ENCODE measurements around the gene DNM2.

DNM2 gene

DNA sequence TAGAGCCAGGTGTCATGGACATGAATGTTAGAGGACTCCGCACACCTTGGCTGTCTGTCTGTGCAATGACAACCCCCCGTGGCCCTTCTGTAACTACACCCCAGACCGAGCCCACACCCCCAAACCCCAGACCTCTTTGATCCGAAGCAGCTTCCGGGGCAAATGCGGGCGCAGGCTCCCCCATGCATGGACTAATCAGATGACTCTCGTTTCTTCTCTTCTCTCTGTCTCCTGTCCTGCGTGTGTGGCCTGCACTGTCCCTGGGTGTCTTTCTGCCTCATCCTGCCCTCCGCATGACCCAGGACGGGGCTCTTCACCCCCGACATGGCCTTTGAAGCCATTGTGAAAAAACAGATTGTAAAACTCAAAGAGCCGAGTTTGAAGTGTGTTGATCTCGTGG, 79.2 kb downstream of the DNM2 start:
- DNase-seq (ENCODE audit: insufficient read length), result no peak
- FAIRE-seq, result no peak
- TF ChIP-seq TAF1 (IDR thresholded peaks at IDR 0.05; ENCODE audit: borderline replicate concordance, low read depth, low read length) (no peak), POLR2A (IDR thresholded peaks at IDR 0.05; ENCODE audit: low read depth, low read length) (no peak), POLR2AphosphoS5 (IDR thresholded peaks at IDR 0.05; ENCODE audit: low read depth, low read length) (no peak)

DNA sequence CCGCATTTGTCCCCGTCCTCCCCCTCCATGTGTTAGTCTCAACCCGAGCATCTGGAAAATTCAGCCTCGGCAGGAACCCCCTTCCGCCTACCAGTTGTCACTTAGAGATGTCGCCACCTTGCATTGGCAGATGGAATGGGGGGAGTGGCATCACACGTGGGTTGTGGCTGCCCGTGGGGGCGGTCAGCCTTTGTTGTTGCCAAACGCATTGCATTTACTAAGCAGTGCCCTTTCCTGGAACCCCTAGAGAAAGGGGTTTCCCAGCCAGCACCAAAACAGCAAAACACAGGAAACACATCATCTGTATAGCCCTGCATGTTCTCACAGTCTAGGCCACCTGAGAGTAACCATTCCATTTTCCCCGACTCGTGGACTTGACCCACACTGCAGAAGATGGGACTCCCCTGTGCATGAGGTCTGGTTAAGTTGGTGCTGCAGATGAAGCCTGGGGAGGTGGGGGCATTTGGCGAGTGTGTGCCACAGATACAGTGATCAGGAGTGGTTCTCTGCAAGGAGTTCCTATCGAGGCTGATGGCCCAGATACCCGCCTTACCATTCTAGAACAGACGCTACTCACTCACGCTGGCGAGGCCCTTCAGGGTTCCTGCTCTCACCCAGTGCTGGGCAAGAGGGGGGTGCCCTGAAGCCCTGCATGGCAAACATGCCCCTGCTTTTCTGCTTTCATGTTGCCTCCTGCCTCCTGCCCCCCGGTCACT, 79.8 kb downstream of the DNM2 start:
- FAIRE-seq, result peak; percentile 76
- TF ChIP-seq TAF1 (IDR thresholded peaks at IDR 0.05; ENCODE audit: borderline replicate concordance, low read depth, low read length) (no peak), POLR2A (IDR thresholded peaks at IDR 0.05; ENCODE audit: low read depth, low read length) (no peak), POLR2AphosphoS5 (IDR thresholded peaks at IDR 0.05; ENCODE audit: low read depth, low read length) (peak; percentile 22; the same call in 1 of the 2 replicates)

DNA sequence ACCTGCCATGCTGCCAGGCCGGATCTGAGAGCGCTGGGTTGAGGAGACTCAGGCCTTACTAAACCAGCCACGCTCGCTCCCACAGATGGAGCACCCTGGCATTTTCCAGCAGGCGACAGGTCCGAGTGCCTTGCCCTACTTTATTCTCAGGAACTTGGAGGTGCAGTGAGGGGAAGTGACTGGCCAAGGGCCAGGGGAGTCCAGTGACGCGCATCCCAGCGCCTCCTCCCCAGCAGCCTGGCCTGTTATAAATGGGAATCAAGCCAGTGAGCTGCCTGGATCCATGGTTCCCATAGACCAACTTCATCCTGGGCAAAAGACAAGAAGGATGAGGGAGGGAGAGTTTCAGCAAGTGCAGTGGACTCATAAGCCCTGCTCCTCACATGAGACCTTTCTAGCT, 82.6 kb downstream of the DNM2 start:
- DNase-seq (ENCODE audit: insufficient read length) (no peak), FAIRE-seq (no peak)
- no peak for TF ChIP-seq POLR2A (IDR thresholded peaks at IDR 0.05; ENCODE audit: low read depth, low read length)
- no peak for TF ChIP-seq POLR2AphosphoS5 (IDR thresholded peaks at IDR 0.05; ENCODE audit: low read depth, low read length)
- no peak for TF ChIP-seq TAF1 (IDR thresholded peaks at IDR 0.05; ENCODE audit: borderline replicate concordance, low read depth, low read length)

More for the DNA sequence above, 79.8 kb downstream of the DNM2 start:
- peak; percentile 47 for DNase-seq (ENCODE audit: insufficient read length)

DNA sequence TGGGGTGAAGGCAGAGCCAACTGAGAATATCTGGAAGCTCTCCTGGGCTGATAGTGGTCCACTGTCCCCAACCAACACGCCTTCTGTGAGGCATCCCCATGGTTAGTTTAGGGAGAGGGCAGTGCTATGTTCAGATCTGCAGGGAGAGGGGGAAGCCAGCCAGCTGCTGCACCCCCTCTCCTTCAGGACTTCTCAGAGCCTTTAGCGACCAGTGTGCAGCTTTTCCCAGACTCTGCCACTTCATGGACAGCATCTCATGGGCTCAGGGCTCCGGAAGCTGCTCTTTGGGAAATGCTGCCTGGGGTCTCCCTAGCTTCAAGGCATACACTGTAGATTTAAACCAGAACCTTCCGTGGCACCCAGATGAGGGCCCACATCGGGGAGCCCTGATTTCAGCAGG, 84.6 kb downstream of the DNM2 start:
- FAIRE-seq (no peak), DNase-seq (ENCODE audit: insufficient read length) (no peak)
- TF ChIP-seq TAF1 (IDR thresholded peaks at IDR 0.05; ENCODE audit: borderline replicate concordance, low read depth, low read length) (no peak), POLR2AphosphoS5 (IDR thresholded peaks at IDR 0.05; ENCODE audit: low read depth, low read length) (no peak), POLR2A (IDR thresholded peaks at IDR 0.05; ENCODE audit: low read depth, low read length) (no peak)

DNA sequence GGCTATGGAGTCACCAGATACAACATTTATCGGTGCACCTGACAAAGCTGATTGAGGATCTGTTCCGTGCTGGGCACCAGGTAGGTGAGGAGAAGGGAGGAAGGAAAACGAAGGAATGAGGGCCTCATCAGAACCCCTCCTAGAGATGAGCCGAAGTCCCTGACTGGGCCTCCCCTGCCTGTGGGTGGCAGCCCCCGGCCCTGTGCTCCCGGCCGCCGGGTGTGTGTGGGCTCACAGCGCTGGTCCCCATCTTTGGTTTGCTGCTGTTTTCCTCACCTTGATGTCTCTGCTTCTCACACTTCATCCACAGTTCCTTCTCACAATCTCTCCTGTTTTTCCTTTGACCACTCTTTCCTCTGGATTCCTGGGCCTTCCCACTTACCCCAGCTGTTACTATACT, 85.4 kb downstream of the DNM2 start:
- FAIRE-seq (no peak), DNase-seq (ENCODE audit: insufficient read length) (no peak)
- TF ChIP-seq POLR2A (IDR thresholded peaks at IDR 0.05; ENCODE audit: low read depth, low read length) (no peak), POLR2AphosphoS5 (IDR thresholded peaks at IDR 0.05; ENCODE audit: low read depth, low read length) (no peak), TAF1 (IDR thresholded peaks at IDR 0.05; ENCODE audit: borderline replicate concordance, low read depth, low read length) (no peak)

DNA sequence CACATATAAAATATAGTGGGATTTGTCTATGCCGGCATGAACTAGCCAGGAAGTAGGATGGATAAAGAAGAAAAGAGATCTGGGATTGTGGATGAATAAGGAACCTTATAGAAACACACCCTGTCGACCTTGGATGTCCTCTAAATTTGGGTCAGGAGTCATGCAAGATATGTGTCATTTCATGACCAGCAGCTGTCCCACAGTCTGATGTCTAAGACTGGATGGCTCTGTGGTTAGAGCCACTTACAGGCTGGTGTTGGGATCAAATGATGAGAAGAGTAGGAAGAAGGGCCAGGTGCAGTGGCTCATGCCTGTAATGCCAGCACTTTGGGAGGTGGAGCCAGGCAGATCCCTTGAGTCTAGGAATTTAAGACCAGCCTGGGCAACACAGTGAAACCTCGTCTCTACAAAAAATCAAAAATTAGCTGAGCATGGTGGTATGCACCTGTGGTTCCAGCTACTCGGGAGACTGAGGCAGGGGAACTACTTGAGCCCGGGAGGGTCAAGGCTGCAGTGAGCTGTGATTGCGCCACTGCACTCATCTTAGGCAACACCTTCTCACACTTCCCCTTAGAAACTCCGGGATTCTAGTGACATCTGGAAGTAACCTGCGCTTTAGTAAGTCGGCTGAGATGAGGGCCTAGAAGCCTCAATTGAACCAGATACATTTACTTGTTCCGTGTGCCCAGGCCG, 87.3 kb downstream of the DNM2 start:
- no peak for FAIRE-seq
- TF ChIP-seq POLR2A (IDR thresholded peaks at IDR 0.05; ENCODE audit: low read depth, low read length) (no peak), POLR2AphosphoS5 (IDR thresholded peaks at IDR 0.05; ENCODE audit: low read depth, low read length) (no peak), TAF1 (IDR thresholded peaks at IDR 0.05; ENCODE audit: borderline replicate concordance, low read depth, low read length) (no peak)

DNA sequence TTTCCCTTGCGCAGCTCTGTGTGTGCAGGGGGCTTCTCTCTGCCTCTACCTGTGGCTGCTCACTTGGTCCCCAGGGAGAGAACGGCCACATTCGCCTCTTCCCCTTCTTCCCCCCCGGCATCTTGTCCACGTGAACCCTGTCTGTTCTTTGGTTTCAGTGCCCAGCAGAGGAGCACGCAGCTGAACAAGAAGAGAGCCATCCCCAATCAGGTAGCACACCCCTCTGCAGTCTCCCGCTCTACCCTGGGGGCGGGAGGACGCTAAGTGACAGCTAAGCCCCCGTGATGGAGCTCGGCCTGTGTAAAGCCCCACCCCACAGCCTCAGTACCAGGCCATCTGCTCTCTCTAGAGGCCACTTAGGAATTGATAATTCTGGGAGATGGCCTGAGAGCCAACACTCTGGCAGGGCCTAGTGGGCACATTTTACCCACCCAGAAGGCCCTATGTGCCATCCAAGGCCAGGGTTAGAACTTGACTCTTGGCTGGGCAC, 87.9 kb downstream of the DNM2 start:
- no peak for DNase-seq (ENCODE audit: insufficient read length)
- FAIRE-seq, result no peak
- TF ChIP-seq TAF1 (IDR thresholded peaks at IDR 0.05; ENCODE audit: borderline replicate concordance, low read depth, low read length), result no peak
- TF ChIP-seq POLR2AphosphoS5 (IDR thresholded peaks at IDR 0.05; ENCODE audit: low read depth, low read length), result no peak
- no peak for TF ChIP-seq POLR2A (IDR thresholded peaks at IDR 0.05; ENCODE audit: low read depth, low read length)

More for the DNA sequence above, 87.3 kb downstream of the DNM2 start:
- no peak for DNase-seq (ENCODE audit: insufficient read length)

DNA sequence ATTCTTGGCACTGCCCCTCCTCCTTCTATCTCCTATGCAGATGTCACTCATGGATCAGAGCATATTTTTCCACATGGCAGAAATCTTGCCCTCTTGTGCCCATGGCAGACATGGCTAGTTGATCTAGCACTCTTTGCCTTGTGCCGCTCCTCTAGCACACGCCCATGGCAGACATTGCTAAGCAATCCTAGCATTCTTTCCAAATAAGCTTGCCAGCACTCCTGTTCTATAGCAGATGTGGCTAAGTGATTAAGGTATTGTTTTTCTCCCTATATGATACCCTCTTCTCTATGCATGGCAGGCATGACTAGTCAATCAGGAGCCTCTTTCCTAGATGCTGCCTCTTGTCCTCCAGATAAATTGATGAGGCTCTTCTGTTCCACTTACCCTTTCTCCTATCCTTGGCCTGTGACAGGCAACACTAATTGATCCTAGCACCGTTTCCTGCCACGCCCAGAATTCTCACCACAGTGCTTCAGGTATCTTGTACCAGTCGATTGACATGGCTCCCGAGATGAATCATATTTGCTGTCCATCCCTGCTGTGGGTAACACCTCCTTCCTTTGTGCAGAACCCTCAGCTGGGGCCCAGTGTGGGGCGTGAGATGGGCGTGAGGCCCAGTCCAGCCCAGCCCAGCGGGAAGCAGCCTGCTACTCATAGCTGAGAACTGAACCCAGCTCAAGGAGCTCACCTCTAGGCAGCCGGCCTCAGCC, 91.2 kb downstream of the DNM2 start:
- DNase-seq (ENCODE audit: insufficient read length) (no peak), FAIRE-seq (no peak)
- TF ChIP-seq POLR2A (IDR thresholded peaks at IDR 0.05; ENCODE audit: low read depth, low read length), result no peak
- no peak for TF ChIP-seq TAF1 (IDR thresholded peaks at IDR 0.05; ENCODE audit: borderline replicate concordance, low read depth, low read length)
- TF ChIP-seq POLR2AphosphoS5 (IDR thresholded peaks at IDR 0.05; ENCODE audit: low read depth, low read length), result no peak

DNA sequence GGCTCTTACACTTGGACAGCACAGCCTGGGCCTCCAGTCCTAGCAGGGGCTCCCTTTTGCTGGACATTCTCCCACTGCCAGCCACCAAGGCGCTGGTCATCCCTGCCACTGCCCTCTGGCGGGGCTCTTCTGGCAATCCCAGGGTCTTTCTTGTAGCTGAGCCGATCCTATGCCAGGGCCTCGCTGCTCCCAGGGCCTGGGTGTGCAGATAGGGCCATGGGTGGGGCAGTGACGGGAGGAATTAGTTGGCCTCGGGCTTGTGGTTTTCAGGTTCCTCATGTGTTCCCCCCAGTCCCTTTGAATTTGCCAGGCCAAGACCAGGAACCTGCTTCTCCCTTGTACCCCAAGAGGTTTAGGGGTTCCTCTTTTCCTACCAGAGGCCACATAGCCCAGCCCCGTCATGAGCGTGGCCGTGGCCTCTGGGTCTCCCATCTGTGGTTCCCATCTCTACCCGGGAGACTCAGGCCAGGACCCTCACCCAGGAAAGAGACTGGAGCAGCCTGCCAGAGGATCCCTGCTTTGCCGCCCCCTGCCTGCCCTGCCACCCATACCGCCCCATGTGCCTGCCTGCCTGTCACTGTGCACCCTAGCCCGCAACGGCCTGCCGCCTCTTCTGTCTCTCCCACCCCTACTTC, 91.9 kb downstream of the DNM2 start:
- FAIRE-seq (no peak), DNase-seq (ENCODE audit: insufficient read length) (no peak)
- TF ChIP-seq POLR2A (IDR thresholded peaks at IDR 0.05; ENCODE audit: low read depth, low read length) (no peak), TAF1 (IDR thresholded peaks at IDR 0.05; ENCODE audit: borderline replicate concordance, low read depth, low read length) (no peak), POLR2AphosphoS5 (IDR thresholded peaks at IDR 0.05; ENCODE audit: low read depth, low read length) (no peak)

DNA sequence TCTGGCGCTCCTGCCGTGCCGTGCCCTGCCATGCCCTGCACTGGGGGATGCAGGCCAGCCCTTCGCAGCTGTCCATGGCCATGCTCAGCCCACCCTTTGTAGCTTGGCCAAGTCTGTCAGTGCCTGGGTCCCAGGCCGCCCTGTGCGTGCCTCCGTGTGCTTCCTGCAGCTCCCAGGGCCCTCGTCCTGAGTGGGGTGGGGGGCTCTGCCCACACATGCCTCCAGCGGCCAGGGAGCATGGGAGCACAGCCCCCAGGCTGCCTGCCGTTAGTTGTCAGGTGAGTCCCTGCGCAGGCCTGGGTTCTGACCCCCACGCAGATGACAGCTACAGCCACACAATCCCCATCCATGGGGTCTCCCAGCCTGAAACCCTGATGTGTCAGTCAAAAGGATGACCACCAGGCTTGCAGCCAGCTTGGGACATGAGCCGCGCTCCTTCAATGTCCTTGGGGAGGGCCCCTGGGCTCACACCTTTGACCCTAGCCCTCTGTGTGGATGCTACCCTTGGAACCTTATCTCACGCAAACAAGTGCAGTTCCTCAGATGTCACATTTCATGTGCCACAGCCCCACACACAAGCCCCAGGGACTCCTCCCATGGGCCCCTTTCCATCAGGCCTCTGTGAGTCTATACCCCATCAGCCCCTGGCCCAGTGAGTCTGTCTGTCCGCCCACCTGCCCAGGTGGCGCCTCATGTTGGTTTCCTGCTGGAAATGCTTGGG, 93.7 kb downstream of the DNM2 start:
- no peak for TF ChIP-seq POLR2A (IDR thresholded peaks at IDR 0.05; ENCODE audit: low read depth, low read length)
- no peak for TF ChIP-seq POLR2AphosphoS5 (IDR thresholded peaks at IDR 0.05; ENCODE audit: low read depth, low read length)
- TF ChIP-seq TAF1 (IDR thresholded peaks at IDR 0.05; ENCODE audit: borderline replicate concordance, low read depth, low read length), result no peak
- FAIRE-seq, result no peak
- no peak for DNase-seq (ENCODE audit: insufficient read length)

Measured in GM12892 (cell line).